Metanephros (tissue), 1 donor: ENCODE measurements around the gene SOCS6. TPM values are rescaled to one million over a fixed set of nuclear protein-coding genes. Genes with fewer than 3 reads are reported as not detected.

Experiments used
- total RNA-seq: library from RNA; depleted of rRNA; stranded (reverse); fragments of >200 nt; gene quantifications from one replicate; pipeline ENCODE4 v1.2.3, GENCODE V29; 2014

Gene SOCS6, protein sequence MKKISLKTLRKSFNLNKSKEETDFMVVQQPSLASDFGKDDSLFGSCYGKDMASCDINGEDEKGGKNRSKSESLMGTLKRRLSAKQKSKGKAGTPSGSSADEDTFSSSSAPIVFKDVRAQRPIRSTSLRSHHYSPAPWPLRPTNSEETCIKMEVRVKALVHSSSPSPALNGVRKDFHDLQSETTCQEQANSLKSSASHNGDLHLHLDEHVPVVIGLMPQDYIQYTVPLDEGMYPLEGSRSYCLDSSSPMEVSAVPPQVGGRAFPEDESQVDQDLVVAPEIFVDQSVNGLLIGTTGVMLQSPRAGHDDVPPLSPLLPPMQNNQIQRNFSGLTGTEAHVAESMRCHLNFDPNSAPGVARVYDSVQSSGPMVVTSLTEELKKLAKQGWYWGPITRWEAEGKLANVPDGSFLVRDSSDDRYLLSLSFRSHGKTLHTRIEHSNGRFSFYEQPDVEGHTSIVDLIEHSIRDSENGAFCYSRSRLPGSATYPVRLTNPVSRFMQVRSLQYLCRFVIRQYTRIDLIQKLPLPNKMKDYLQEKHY
- total RNA-seq, result 24.6 TPM

DNA sequence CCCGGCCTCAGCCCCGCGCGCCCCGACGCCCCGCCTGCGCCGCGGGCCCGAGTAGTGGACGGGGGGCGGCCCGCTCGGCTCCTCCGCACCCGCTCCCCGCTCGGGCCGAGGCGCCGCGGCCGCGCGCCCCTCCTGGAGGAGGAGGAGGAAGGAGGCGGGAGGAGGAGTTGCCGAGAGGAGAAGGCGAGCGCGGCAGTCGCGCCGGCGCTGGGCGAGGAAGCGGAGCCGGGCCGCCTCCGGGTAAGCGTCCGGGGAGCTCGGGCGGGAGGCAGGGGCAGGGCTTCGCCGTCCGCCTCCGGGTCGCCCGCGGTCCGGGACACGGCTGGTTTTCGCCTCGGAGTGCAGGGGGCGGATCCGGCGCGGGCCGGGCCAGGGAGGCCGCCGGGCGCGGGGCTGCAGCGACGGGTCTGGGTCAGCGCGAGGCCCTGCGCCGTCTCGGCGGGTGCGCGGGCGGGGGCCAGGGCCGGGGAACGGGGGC, at the start of gene SOCS6:
TSS of gene SOCS6 (plus strand) at position 195 of the 478 bp plus-strand sequence. CDS start 35,624 bp downstream, outside the sequence.

Other genes with a start within 250 kb of the SOCS6 start
- gene RTTN, start 83.4 kb upstream of the SOCS6 start, total RNA-seq, result 37.3 TPM